K562 (cell line): ENCODE data around the gene DNASE1L3. TPM values are rescaled to one million over a fixed set of nuclear protein-coding genes. Genes with fewer than 3 reads are reported as not detected.
A peak's percentile ranks its signal among the peaks of the same experiment; 100 is the strongest.

Experiments used
- ATAC-seq: fragments of 200-7000 bp; cut with Tn5 transposase; 3 replicates; pipeline ENCODE4 v1.9.1; 2020; ENCODE audit warnings: moderate library complexity
- BruUV-seq: library from RNA; stranded (reverse); fragments of 400-500 nt; replicated peaks from 2 replicates; lab custom pipeline; 2021; lab: Mats Ljungman, UMichigan
- CTCF ChIA-PET: fragments of 300-600 bp; formaldehyde crosslinking; extraction: SDS; loops from one replicate; lab custom pipeline; 2021; ENCODE audit warnings: low intra/inter-chr PET ratio; lab: Yijun Ruan, JAX
- POLR2A ChIA-PET: fragments of 300-600, 350-650 bp; sonication (Branson Sonifier 250); formaldehyde crosslinking; extraction: SDS; loops from one replicate; lab custom pipeline; 2021; ENCODE audit warnings: antibody characterized with exemption, inconsistent platforms; lab: Yijun Ruan, JAX
- DNase-seq, 4 experiments: peaks; one replicate each; pipeline versions ENCODE4 v3.0.0 to v3.0.0-alpha.2; 2011 to 2018; ENCODE audit warnings: low spot score in 3 of 4, mixed read lengths in 3 of 4; ENCODE audit errors: extremely low read depth in 1 of 4
- FAIRE-seq: peaks from 2 replicates; lab custom pipeline; 2011; peaks lifted over from hg19 to GRCh38; lab: Jason Lieb, UNC
- H2AFZ ChIP-seq: 2 replicates; pipeline ENCODE4 v1.6.0; 2011; ENCODE audit warnings: low read depth, low read length, control low read depth, inconsistent platforms
- H3K27ac ChIP-seq: fragments of 200-600 bp; 3 replicates; pipeline ENCODE4 v1.8.0; 2011; ENCODE audit warnings: low read depth, mild to moderate bottlenecking, control low read depth, inconsistent platforms, low read length, moderate library complexity, mixed read lengths; ENCODE audit errors: extremely low read depth
- H3K27me3 ChIP-seq, 2 experiments: fragments of 300-600 bp in 1 of 2; 2 replicates in 1 of 2; 3 replicates in 1 of 2; pipeline versions ENCODE4 v1.6.0 to v1.8.0; 2011; ENCODE audit warnings: inconsistent platforms in 2 of 2, low read length in 2 of 2, mild to moderate bottlenecking in 1 of 2, mixed read lengths in 1 of 2, moderate library complexity in 1 of 2; ENCODE audit not compliant: control insufficient read depth in 2 of 2, insufficient read depth in 2 of 2
- H3K36me3 ChIP-seq: fragments of 300-600 bp; 3 replicates; pipeline ENCODE4 v1.8.0; 2011; ENCODE audit warnings: mild to moderate bottlenecking, low read length, inconsistent platforms; ENCODE audit not compliant: control insufficient read depth, insufficient read depth
- H3K4me1 ChIP-seq, 2 experiments: fragments of 200-600 bp in 1 of 2; replicated peaks in 1 of 2; 2 replicates in 1 of 2; 3 replicates in 1 of 2; pipeline versions ENCODE4 v1.5.1 to v1.8.0; 2011; ENCODE audit warnings: inconsistent platforms in 2 of 2, low read length in 2 of 2, mild to moderate bottlenecking in 1 of 2, mixed read lengths in 1 of 2, moderate library complexity in 1 of 2; ENCODE audit not compliant: control insufficient read depth in 2 of 2, insufficient read depth in 2 of 2
- H3K4me2 ChIP-seq: 2 replicates; pipeline ENCODE4 v1.6.1; 2011; ENCODE audit warnings: low read length, control low read depth, inconsistent platforms, mixed read lengths; ENCODE audit not compliant: insufficient read depth
- H3K4me3 ChIP-seq: fragments of 200-600 bp; sonication (generic), shearing (Covaris generic); 2 replicates; pipeline ENCODE4 v1.5.1; 2016; ENCODE audit warnings: control low read depth, inconsistent platforms
- H3K79me2 ChIP-seq: fragments of 200-600 bp; 3 replicates; pipeline ENCODE4 v1.8.0; 2011; ENCODE audit warnings: low read length, inconsistent platforms; ENCODE audit not compliant: control insufficient read depth, insufficient read depth
- H3K9ac ChIP-seq, 2 experiments: 2 replicates each; pipeline versions ENCODE4 v1.6.0 to v1.6.1; 2011; ENCODE audit warnings: low read depth in 2 of 2, low read length in 2 of 2, control low read depth in 1 of 2, inconsistent platforms in 1 of 2, mild to moderate bottlenecking in 1 of 2, mixed read lengths in 1 of 2; ENCODE audit not compliant: insufficient read depth in 1 of 2
- H3K9me1 ChIP-seq: one replicate; pipeline ENCODE4 v1.6.0; 2011; ENCODE audit warnings: inconsistent platforms, mild to moderate bottlenecking, low read length, moderate library complexity; ENCODE audit not compliant: control insufficient read depth, insufficient read depth
- H3K9me3 ChIP-seq: replicated peaks from 2 replicates; pipeline ENCODE4 v1.5.1; 2011; ENCODE audit warnings: low read depth, low read length, inconsistent platforms; ENCODE audit not compliant: control insufficient read depth, insufficient read depth
- H4K20me1 ChIP-seq: replicated peaks from 2 replicates; pipeline ENCODE4 v1.6.1; 2011; ENCODE audit warnings: low read length, inconsistent platforms, mixed read lengths; ENCODE audit not compliant: control insufficient read depth, insufficient read depth
- BCOR ChIP-seq: fragments of 450-650 bp; IDR thresholded peaks from 2 replicates; pipeline ENCODE4 v1.6.1; 2016
- CBX8 ChIP-seq: fragments of 200-600 bp; sonication (generic); IDR thresholded peaks from 2 replicates; pipeline ENCODE4 v1.6.1; 2012; ENCODE audit warnings: borderline replicate concordance, mixed run types, low read depth, mild to moderate bottlenecking, moderate library complexity, mixed read lengths, low read length, control low read depth, inconsistent platforms; ENCODE audit not compliant: poor library complexity, severe bottlenecking; ENCODE audit errors: extremely low read depth
- CREB1 ChIP-seq, 2 experiments: sonication (generic) in 1 of 2; formaldehyde crosslinking in 1 of 2; IDR thresholded peaks; 2 replicates each; pipeline versions ENCODE4 v1.6.1 to v1.8.0; 2012 to 2022; ENCODE audit warnings: inconsistent platforms in 1 of 2, mild to moderate bottlenecking in 1 of 2, missing genetic modification reagents in 1 of 2, moderate library complexity in 1 of 2
- ELF2 ChIP-seq: fragments of 250-450 bp; sonication (Bioruptor Pico); IDR thresholded peaks from 2 replicates; pipeline ENCODE4 v1.5.0; 2021; ENCODE audit warnings: mild to moderate bottlenecking
- KDM1A ChIP-seq, 2 experiments: fragments of 450-650 bp; IDR thresholded peaks; 2 replicates each; pipeline ENCODE4 v1.6.1; 2016; ENCODE audit warnings: mild to moderate bottlenecking in 2 of 2
- KDM2B ChIP-seq: fragments of 250-450 bp; sonication (Bioruptor Pico); IDR thresholded peaks from 2 replicates; pipeline ENCODE4 v1.8.0; 2021; ENCODE audit warnings: mild to moderate bottlenecking, moderate library complexity
- MECOM ChIP-seq: fragments of 250-450 bp; sonication (Bioruptor Pico); IDR thresholded peaks from 2 replicates; pipeline ENCODE4 v1.8.0; 2022; ENCODE audit warnings: inconsistent platforms
- PTTG1 ChIP-seq: fragments of 450-650 bp; IDR thresholded peaks from 2 replicates; pipeline ENCODE4 v1.6.1; 2016; ENCODE audit warnings: low read depth, mild to moderate bottlenecking, missing genetic modification characterization, missing compliant biosample characterization
- RBM25 ChIP-seq: fragments of 200-400 bp; formaldehyde crosslinking; IDR thresholded peaks from 2 replicates; pipeline ENCODE4 v1.6.1; 2018; ENCODE audit warnings: low read length, low read depth, moderate library complexity; ENCODE audit not compliant: severe bottlenecking
- SRSF9 ChIP-seq: fragments of 200-400 bp; formaldehyde crosslinking; IDR thresholded peaks from 2 replicates; pipeline ENCODE4 v1.6.1; 2017; ENCODE audit warnings: low read depth, low read length, borderline replicate concordance
- ZBED1 ChIP-seq: IDR thresholded peaks from 2 replicates; pipeline ENCODE4 v1.6.1; 2014
- ZFP36 ChIP-seq: fragments of 150-350 bp; IDR thresholded peaks from 2 replicates; pipeline ENCODE4 v1.6.1; 2018; ENCODE audit warnings: low read length, low read depth; ENCODE audit not compliant: partially characterized antibody
- WGBS: fragments of 100-300 bp; shearing (Covaris generic); methylation state at CpG from one replicate; pipeline ENCODE4 v1.1.6; 2016; ENCODE audit warnings: low coverage, mixed read lengths; ENCODE audit not compliant: insufficient coverage; ENCODE audit errors: missing lambda C conversion rate; 5-methylcytosine and 5-hydroxymethylcytosine counted together
- in situ Hi-C: fragments of 300-500 bp; cut with MboI; formaldehyde crosslinking; loops from 4 replicates; pipeline ENCODE4 v1.15.0; 2018; ENCODE audit warnings: inconsistent platforms, mixed read lengths
- intact Hi-C: fragments of 100-400 bp; cut with micrococcal nuclease; formaldehyde crosslinking; loops from 2 replicates; pipeline ENCODE4 v1.14.2; 2022
- polyA plus RNA-seq, 8 experiments: library from polyadenylated mRNA; depleted of rRNA in 4 of 8; stranded (reverse) in 5 of 8; unstranded in 3 of 8; fragments of >200 nt; fragmentation: Nextera tagmentation in 2 of 8; fragmentation: Illumina TruSeq in 1 of 8; extraction: Ambion mirVana in 2 of 8; extraction: Trizol in 1 of 8; gene quantifications; 2 replicates each; pipeline versions ENCODE4 v1.2.1 to v1.2.3, GENCODE V29; 2011 to 2014; ENCODE audit warnings: inconsistent platforms in 1 of 8, missing spikeins in 1 of 8
- total RNA-seq, 7 experiments: library from RNA; depleted of rRNA in 6 of 7; stranded (reverse); fragments of >200 nt in 6 of 7; fragmentation: Illumina TruSeq in 2 of 7; extraction: Trizol in 2 of 7; gene quantifications; 2 replicates each; pipeline versions ENCODE4 v1.2.1 to v1.2.3, GENCODE V29; 2011 to 2021; ENCODE audit warnings: low replicate concordance in 1 of 7

Gene DNASE1L3
- total and polyA plus RNA-seq, 9 of the 15 experiments (the other 6 are each of a cell fraction or from before 2014, with no cell fraction given), result 0.06 TPM; not detected in 8

DNA sequence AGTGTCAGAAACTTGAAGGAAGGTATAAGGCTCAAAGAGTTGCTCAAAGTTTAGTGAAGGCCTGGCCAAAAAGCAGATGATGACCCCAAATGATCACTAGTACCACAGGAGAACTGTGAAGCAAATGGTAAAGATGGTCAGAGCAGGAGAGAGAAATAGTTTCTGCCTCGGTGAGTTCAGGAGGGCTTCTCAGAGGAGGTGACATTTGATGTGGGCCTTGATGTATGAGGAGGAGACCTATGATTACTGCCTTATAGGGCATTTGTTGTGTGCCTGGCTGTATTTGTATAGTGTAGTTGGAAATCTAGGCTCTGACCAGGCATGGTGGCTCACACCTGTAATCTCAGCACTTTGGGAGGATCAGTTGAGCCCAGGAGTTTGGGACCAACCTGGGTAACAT lies 50.4 kb downstream of the DNASE1L3 start:
- no peaks in the 10 kb centered on the region for H3K9me3 ChIP-seq
- in situ Hi-C loops (loop anchor here (25.0 kb wide), 1 partner anchor 148 kb away; the partner anchor contains the start of gene FLNB), intact Hi-C loops (no loop called here)
- H3K27me3 ChIP-seq, result no peaks in the 10 kb centered on the region
- peaks cover 51% of the 10 kb centered on the region; the same call in 2 of the 3 replicates for H3K36me3 ChIP-seq
- H3K27ac ChIP-seq, result no peak overlapping the region
- H3K79me2 ChIP-seq, result no peaks in the 10 kb centered on the region
- no peaks in the 10 kb centered on the region for H4K20me1 ChIP-seq
- no peak overlapping the region for H3K4me3 ChIP-seq
- TF ChIP-seq KDM2B (CRISPR knock-in tag) (no peak), ZFP36 (peak; percentile 90), ZBED1 (no peak), CREB1 (IDR thresholded peaks at IDR 0.05) (no peak), CREB1 (CRISPR knock-in tag; IDR thresholded peaks at IDR 0.05) (no peak), CBX8 (no peak), SRSF9 (no peak), PTTG1 (tag) (no peak), KDM1A (IDR thresholded peaks at IDR 0.05) (peak; percentile 31 to 32; a peak in 2 of 4 replicates), ELF2 (CRISPR knock-in tag) (no peak), BCOR (peak; percentile 77), RBM25 (peak; percentile 66), MECOM (CRISPR knock-in tag) (no peak)
- no TSS peak for BruUV-seq
- no peak overlapping the region for H3K9ac ChIP-seq
- POLR2A ChIA-PET, result interaction anchor here (1.4 kb wide), 1 partner anchor 12 kb away, joined by 4 read pairs; no protein-coding TSS in a partner anchor
- CTCF ChIA-PET, result no interaction called here
- ATAC-seq, result no peak
- no peak overlapping the region for H2AFZ ChIP-seq
- no peak overlapping the region for H3K4me2 ChIP-seq
- no peaks in the 10 kb centered on the region for H3K9me1 ChIP-seq
- DNase-seq, result no peak
- peaks cover 20 to 28% of the 10 kb centered on the region in 2 experiments for H3K4me1 ChIP-seq
- WGBS, result 100% methylated on average over 1 of the region's 1 CpG
- peak; percentile 11 for FAIRE-seq
